AG08395 (cell line): ENCODE measurements around the gene U2SURP.

Experiments used
- DNase-seq: peaks from one replicate; pipeline ENCODE4 v3.0.0; 2012; ENCODE audit warnings: mixed read lengths, low spot score

Gene U2SURP

DNA sequence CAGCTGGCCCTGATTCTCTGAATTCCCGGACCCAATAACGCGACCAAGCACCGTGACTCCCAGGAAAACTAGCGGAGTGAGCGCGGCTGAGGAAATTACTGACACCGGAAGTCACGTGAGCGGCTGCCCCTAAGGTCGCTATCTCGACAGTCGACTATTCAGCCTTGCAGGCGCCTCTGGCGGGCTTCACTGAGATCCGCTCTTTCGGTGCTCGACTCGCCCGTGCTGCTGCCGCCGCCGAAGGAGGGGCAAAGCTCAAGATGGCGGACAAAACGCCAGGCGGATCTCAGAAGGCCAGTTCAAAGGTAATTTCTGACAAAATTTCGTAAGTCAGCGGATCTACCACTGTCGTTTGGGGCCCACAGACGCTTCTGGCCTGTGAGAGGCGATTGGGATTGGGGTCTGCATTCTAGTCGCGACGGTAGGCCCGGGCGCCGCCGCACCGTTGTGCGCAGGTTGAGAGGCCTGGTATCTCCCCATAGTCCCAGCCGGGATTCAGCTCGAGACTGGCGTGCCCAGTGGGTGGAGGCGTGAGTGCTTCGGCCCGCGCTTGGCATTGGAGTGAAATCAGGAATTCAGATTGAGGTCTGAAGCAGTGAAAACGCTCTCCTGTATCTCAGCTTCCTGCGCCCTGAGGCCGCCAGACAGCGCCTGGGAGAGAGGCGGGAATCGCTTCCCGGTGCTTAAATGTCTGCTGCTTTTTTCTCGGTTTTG is at the start of gene U2SURP:
Gene U2SURP, plus strand, starts transcription at position 202 of the 714 bp plus-strand sequence. Its CDS starts 59 bp downstream, at position 261.
- peak; percentile 98 for DNase-seq

GRCh38 chr3:142951794-142952193 is 49.6 kb upstream of the U2SURP start:
- no peak for DNase-seq

- DNase-seq, result no peak
Observed at GRCh38 chr3:142952272-142953193, 48.8 kb upstream of the U2SURP start.

DNA sequence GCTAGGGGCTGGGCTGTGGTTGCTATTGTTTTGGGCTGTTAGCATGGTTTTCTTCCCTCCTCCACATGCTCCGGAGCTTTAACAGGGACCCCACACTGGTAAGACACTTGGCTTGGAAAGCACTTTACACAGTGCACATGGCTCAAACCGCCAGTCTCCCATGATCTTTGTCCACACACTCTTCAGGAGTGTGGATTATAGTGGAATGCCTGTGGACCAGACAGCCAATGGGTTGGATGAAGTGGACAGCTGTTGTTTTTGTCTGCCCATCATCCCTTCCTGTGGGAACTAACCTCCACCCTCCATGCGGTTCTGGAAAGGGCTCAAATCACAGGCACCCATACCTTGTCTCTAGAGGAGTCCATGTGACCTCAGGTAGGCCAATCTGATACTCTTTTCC is 47.9 kb upstream of the U2SURP start:
- no peak for DNase-seq

DNA sequence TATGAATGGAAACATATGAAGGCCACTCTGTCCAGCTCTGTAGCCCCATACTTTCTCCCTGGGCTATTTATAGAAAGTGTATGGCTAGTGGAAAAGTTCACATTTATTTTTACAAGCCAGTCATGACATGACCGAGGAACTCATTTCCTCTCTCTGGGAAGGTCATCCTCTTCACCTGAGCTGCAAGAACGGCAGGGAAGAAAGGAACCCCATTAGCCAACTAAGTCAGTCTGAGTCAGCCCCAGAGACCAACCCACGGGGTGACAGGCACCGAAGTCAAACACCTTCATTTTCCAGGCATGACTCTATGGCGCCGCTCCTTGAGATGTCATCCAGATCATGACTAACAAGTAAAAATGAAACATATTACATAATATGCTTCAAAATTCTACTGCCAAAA is 42.7 kb upstream of the U2SURP start:
- no peak for DNase-seq

DNA sequence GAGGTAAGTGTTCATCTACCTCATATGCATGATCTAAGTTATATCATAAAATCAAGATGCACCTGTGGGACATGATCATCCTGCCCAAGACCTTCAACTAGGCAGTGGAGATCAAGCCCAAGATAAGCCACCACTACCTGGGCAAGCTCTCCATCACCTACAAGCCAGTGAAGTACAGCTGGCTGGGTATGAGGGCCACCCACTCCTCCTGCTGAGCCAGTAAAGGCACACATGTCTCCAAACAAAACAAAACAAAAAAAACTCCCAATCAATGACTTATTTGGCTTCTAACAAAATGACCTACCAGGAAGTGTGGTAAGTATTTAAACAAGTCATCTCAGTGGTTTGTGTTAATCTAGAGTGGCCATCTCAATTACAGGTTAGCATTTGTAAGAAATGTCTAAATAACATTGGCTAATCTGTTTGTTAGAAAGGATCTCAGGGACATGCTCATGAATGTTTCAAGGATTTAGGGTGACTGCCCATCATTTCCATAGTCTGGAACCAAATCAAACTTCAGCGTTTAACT is 41.0 kb upstream of the U2SURP start:
- DNase-seq, result no peak

GRCh38 chr3:142961539-142961938 is 39.8 kb upstream of the U2SURP start:
- DNase-seq, result no peak

GRCh38 chr3:142962175-142962519 is 39.2 kb upstream of the U2SURP start:
- no peak for DNase-seq

GRCh38 chr3:142962520-142963233 is 38.7 kb upstream of the U2SURP start:
- no peak for DNase-seq

DNA sequence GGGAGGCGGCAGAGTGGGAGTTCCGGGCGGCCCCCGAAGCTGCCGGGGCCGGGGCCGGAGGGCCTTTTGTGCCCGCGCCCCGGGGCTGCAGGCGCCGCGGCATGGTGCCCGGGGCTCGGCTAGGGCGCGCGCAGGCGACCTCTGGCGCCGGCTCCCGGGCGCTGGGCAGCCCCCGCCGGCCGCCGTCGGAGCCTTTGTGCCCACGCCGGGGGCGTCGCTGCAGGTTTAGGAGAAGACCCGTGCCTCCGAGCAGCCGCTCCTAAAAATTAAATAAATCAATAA is 38.2 kb upstream of the U2SURP start:
- no peak for DNase-seq

GRCh38 chr3:142963516-142964448 is 37.6 kb upstream of the U2SURP start, which contains the start of gene PAQR9:
Gene PAQR9 (minus strand): TSS chr3:142963674. CDS start chr3:142963336, 338 bp downstream.
- peak; percentile 25 for DNase-seq

DNA sequence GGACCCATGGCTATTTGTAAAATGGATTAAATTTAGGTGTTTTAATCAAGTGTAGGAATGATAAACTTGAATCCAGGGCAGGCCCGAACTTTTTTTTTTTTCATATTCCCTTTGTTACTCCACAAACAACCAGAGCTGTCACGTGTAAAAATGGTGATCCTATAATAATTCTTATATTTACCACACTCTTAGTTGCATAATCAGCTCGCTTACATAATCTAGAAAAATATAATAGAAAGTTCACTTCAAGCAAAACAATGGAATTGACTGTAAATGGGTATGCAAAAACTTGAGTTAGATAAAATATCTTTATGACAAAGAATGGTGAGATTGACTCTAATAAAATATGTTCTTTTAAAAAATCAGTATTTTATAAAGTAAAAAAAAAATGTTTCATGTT is 35.8 kb upstream of the U2SURP start:
- DNase-seq, result no peak

DNA sequence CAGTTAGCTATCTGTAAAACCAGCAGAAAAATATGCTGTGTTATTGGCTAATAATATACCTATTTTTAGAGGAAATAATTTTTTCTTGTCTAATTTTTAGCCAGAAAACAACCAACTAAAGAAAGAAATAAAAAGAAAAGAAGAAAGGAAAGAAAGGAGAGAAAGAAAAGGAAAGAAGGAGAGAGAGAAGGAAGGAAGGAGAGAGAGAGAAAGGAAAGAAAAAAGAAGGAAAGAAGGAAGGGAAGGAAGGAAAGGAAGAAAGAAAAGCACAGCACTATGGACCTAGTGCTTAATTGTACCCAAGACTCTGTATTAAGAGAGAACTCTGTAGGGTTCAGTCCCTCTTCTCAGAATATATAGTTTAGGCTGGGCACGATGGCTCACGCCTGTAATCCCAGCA is 34.6 kb upstream of the U2SURP start:
- DNase-seq, result no peak

DNA sequence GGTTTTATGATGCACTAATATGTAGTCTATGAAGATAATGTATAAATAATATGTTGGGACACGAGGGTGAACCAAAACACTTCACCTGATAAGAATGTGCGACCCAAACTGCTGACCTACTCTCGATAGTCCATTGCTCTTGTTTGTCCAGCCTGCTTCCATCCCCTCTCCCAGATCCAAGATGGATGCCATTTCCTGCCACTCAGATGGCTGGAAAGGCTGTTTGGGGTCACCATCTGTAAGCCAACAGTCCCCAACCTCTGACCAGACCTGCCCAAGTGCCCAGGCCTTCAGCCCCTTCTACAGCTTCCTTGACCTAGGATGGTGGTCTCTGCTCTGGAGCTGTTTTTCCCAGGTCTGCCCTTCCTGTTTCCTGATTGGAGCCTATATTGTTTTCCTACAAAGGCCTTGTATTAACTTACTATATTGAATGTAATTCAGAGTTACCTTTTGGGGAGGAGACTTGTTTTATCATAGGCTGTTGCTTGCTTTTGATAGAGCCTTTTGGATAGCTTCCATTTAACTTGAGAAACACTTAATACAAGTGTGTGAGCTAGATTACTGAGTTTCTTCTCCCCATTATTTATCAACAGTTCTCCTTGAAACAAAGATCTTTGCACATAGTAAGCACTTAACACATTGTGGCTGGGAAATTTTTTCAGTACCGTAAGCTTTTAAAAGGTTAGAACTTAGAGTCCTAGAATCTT is 32.9 kb upstream of the U2SURP start:
- DNase-seq, result no peak

- no peak for DNase-seq
Observed at GRCh38 chr3:142971431-142971830, 29.9 kb upstream of the U2SURP start.

DNA sequence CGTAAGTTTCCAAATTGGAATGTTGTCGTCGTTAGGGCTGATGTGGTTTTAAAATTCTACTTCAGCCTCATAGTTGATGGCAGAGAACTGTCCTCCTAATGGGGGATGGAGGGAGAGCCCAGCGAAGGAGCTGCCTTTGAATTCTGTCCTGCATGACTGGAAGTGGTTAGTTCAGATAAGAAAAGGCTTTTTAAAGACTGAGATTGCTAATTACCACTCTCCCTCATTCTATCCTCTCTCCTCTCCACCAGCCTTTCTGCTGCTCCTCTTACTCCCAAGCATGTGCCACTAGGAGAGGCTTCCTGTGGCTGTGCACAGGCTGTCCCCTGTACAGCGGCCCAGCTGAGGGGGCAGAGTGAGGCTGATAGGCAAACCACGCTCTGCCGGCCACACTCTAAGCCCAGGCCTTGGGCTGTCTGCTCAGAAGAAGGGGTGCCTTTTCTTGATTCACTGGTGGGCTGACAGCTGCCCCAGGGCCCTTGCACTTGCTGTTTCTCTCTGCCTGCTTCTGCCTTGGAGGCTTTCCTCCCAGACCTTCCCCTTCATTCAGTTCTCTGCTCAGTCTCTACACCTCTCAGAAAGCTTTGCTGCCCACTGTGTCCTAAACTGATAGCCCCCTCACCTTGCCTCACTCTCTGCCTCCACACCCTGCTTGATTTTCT is 29.1 kb upstream of the U2SURP start:
- DNase-seq, result no peak

- DNase-seq, result no peak
Observed at GRCh38 chr3:142973217-142974009, 28.0 kb upstream of the U2SURP start.

GRCh38 chr3:142975316-142975995 is 25.9 kb upstream of the U2SURP start:
- no peak for DNase-seq
